ENCODE results near the gene ZNF136.
A peak's percentile ranks its signal among the peaks of the same experiment; 100 is the strongest.

GRCh38 chr19:12126707-12127106 is 36.2 kb upstream of the ZNF136 start:
- TF ChIP-seq FOSL1 (IDR thresholded peaks at IDR 0.05; ENCODE audit: low read depth) (no peak), TCF7L2 (IDR thresholded peaks at IDR 0.05; ENCODE audit: borderline replicate concordance, extremely low read depth, insufficient read depth, insufficient read length) (no peak), RAD21 (IDR thresholded peaks at IDR 0.05; ENCODE audit: low read depth) (peak; percentile 44), JUND (IDR thresholded peaks at IDR 0.05) (no peak), POLR2A (IDR thresholded peaks at IDR 0.05; ENCODE audit: borderline replicate concordance, extremely low read depth, insufficient read depth, insufficient read length) (no peak), YY1 (IDR thresholded peaks at IDR 0.05; ENCODE audit: extremely low read depth, insufficient replicate concordance, low read depth, low read length) (no peak), CTCF (IDR thresholded peaks at IDR 0.05 in 2 of 3, conservative IDR thresholded peaks at IDR 0.05 in 1 of 3; ENCODE audit: borderline replicate concordance in 1 of 3, insufficient read depth in 1 of 3, low read depth in 2 of 3, low read length in 2 of 3) (peak; percentile 13 to 48 (median 40); a peak in 5 of 6 replicates), POLR2AphosphoS5 (IDR thresholded peaks at IDR 0.05; ENCODE audit: low read depth, low read length) (no peak), EZH2phosphoT487 (IDR thresholded peaks at IDR 0.05; ENCODE audit: borderline replicate concordance) (no peak), EGR1 (IDR thresholded peaks at IDR 0.05; ENCODE audit: low read depth) (no peak), ZFX (IDR thresholded peaks at IDR 0.05) (no peak), REST (IDR thresholded peaks at IDR 0.05; ENCODE audit: low read depth) (no peak), ZNF274 (IDR thresholded peaks at IDR 0.05; ENCODE audit: low read depth, low read length) (no peak)

Data from HCT116 (cell line).